HEK293 (cell line): ENCODE measurements around the gene LRP1B.

Source experiments
- CTCF ChIA-PET: fragments of 350-600 bp; formaldehyde crosslinking; extraction: SDS; loops from one replicate; lab custom pipeline; 2021; ENCODE audit warnings: antibody characterized with exemption; lab: Yijun Ruan, JAX
- POLR2A ChIA-PET: fragments of 300-600 bp; formaldehyde crosslinking; extraction: SDS; loops from one replicate; lab custom pipeline; 2020; ENCODE audit warnings: antibody characterized with exemption, inconsistent platforms; lab: Yijun Ruan, JAX
- H3K27ac ChIP-seq: fragments of 200-500 bp; sonication (Bioruptor generic); 2 replicates; pipeline ENCODE4 v1.5.1; 2014; ENCODE audit warnings: low read depth, low read length, control low read depth, inconsistent platforms; ENCODE audit errors: extremely low read depth
- H3K36me3 ChIP-seq, 2 experiments: fragments of 200-500 bp in 1 of 2; sonication (Bioruptor generic) in 1 of 2; 1 replicate in 1 of 2; 2 replicates in 1 of 2; pipeline ENCODE4 v1.5.1; 2014 to 2017; ENCODE audit warnings: inconsistent platforms in 2 of 2, low read length in 2 of 2; ENCODE audit not compliant: control insufficient read depth in 2 of 2, insufficient read depth in 1 of 2
- H3K4me1 ChIP-seq: fragments of 200-500 bp; sonication (Bioruptor generic); 2 replicates; pipeline ENCODE4 v1.5.1; 2014; ENCODE audit warnings: mild to moderate bottlenecking, low read length, inconsistent platforms; ENCODE audit not compliant: control insufficient read depth, insufficient read depth
- H3K4me3 ChIP-seq: 2 replicates; pipeline ENCODE4 v1.5.1; 2011; ENCODE audit warnings: low read depth, mild to moderate bottlenecking, control low read depth, low read length, moderate library complexity
- H3K9me3 ChIP-seq: fragments of 200-500 bp; sonication (Bioruptor generic); 2 replicates; pipeline ENCODE4 v1.5.1; 2014; ENCODE audit warnings: low read depth, low read length, inconsistent platforms; ENCODE audit not compliant: control insufficient read depth, insufficient read depth
- GFI1B ChIP-seq: fragments of 450-650 bp; formaldehyde crosslinking; IDR thresholded peaks from 2 replicates; pipeline ENCODE4 v1.5.1; 2016; ENCODE audit warnings: missing biosample characterization, missing genetic modification characterization
- GLI2 ChIP-seq: fragments of 450-650 bp; formaldehyde crosslinking; IDR thresholded peaks from 2 replicates; pipeline ENCODE4; 2017; ENCODE audit warnings: missing biosample characterization, missing genetic modification characterization, low read depth, borderline replicate concordance
- KLF10 ChIP-seq: fragments of 450-650 bp; IDR thresholded peaks from 2 replicates; pipeline ENCODE4 v1.5.1; 2018; ENCODE audit warnings: missing biosample characterization, mild to moderate bottlenecking, missing genetic modification characterization
- PRDM10 ChIP-seq: fragments of 450-650 bp; formaldehyde crosslinking; IDR thresholded peaks from 2 replicates; pipeline ENCODE4 v1.5.1; 2016; ENCODE audit warnings: missing biosample characterization, missing genetic modification characterization
- PRDM6 ChIP-seq: fragments of 450-650 bp; formaldehyde crosslinking; IDR thresholded peaks from 2 replicates; pipeline ENCODE4 v1.5.1; 2017; ENCODE audit warnings: missing biosample characterization, missing genetic modification characterization
- SETDB1 ChIP-seq: IDR thresholded peaks from one replicate; pipeline ENCODE4 v1.6.1; 2017; ENCODE audit warnings: mild to moderate bottlenecking, low read length, moderate library complexity, mixed read lengths; ENCODE audit not compliant: insufficient read length
- SP2 ChIP-seq: fragments of 450-650 bp; formaldehyde crosslinking; IDR thresholded peaks from 2 replicates; pipeline ENCODE4 v1.5.1; 2016; ENCODE audit warnings: missing biosample characterization, missing genetic modification characterization
- ZFP69B ChIP-seq: fragments of 450-650 bp; formaldehyde crosslinking; IDR thresholded peaks from 2 replicates; pipeline ENCODE4 v1.5.1; 2016; ENCODE audit warnings: missing biosample characterization, missing genetic modification characterization
- ZNF157 ChIP-seq: fragments of 450-650 bp; formaldehyde crosslinking; IDR thresholded peaks from 2 replicates; pipeline ENCODE4 v1.5.1; 2016; ENCODE audit warnings: missing biosample characterization, missing genetic modification characterization
- ZNF362 ChIP-seq: fragments of 450-650 bp; formaldehyde crosslinking; IDR thresholded peaks from 2 replicates; pipeline ENCODE4 v1.5.1; 2016; ENCODE audit warnings: missing biosample characterization, missing genetic modification characterization
- ZNF549 ChIP-seq: fragments of 450-650 bp; IDR thresholded peaks from 2 replicates; pipeline ENCODE4 v1.5.1; 2018; ENCODE audit warnings: missing biosample characterization, missing genetic modification characterization, mild to moderate bottlenecking, inconsistent platforms, moderate library complexity
- ZNF626 ChIP-seq: fragments of 450-650 bp; sonication (Bioruptor Pico); formaldehyde crosslinking; IDR thresholded peaks from 2 replicates; pipeline ENCODE4 v1.5.1; 2018; ENCODE audit warnings: missing biosample characterization, missing genetic modification characterization, inconsistent platforms
- ZSCAN18 ChIP-seq: fragments of 450-650 bp; formaldehyde crosslinking; IDR thresholded peaks from 2 replicates; pipeline ENCODE4 v1.5.1; 2016; ENCODE audit warnings: missing biosample characterization, missing genetic modification characterization

The LRP1B gene

GRCh38 chr2:142040556-142040955, 90.3 kb downstream of the LRP1B start (continued):
- TF ChIP-seq SETDB1 = no peak

GRCh38 chr2:142038826-142039225, 92.0 kb downstream of the LRP1B start:
- TF ChIP-seq SP2 (tag by site-specific recombination) = no peak
- TF ChIP-seq ZFP69B (tag by site-specific recombination) = no peak
- TF ChIP-seq GLI2 (tag by site-specific recombination) = no peak
- TF ChIP-seq ZNF549 (tag by site-specific recombination) = no peak
- no peak for TF ChIP-seq ZNF626
- TF ChIP-seq KLF10 (tag by site-specific recombination) = no peak
- 0 out of 2 replicates have a peak, but pooled peaks have one; percentile 8 for TF ChIP-seq PRDM6 (tag by site-specific recombination)
- no peak for TF ChIP-seq GFI1B (tag by site-specific recombination)
- H3K4me3 ChIP-seq = no peak overlapping the region
- ChIA-PET POLR2A (no interaction called here), CTCF (no interaction called here)
- H3K27ac ChIP-seq = no peak overlapping the region
- H3K36me3 ChIP-seq = no peaks in the 10 kb centered on the region
- no peaks in the 10 kb centered on the region for H3K9me3 ChIP-seq
- H3K4me1 ChIP-seq = peaks cover 6% of the 10 kb centered on the region; the same call in 1 of the 2 replicates

- no peak overlapping the region for H3K4me3 ChIP-seq
- H3K27ac ChIP-seq = no peak overlapping the region
Measured at GRCh38 chr2:142037744-142038143, 93.1 kb downstream of the LRP1B start.

More at GRCh38 chr2:142037744-142038143, 93.1 kb downstream of the LRP1B start:
- ChIA-PET CTCF (interaction anchor here (0.6 to 1.4 kb wide), 3 partner anchors 12 to 1215 kb away, joined by 3 to 4 read pairs (median 3); no protein-coding TSS in a partner anchor), POLR2A (no interaction called here)
- Histone ChIP-seq H3K4me1 (peaks cover 6% of the 10 kb centered on the region; the same call in 1 of the 2 replicates), H3K36me3 (no peaks in the 10 kb centered on the region), H3K9me3 (no peaks in the 10 kb centered on the region)
- no peak for TF ChIP-seq ZNF362 (tag by site-specific recombination)
- no peak for TF ChIP-seq ZNF157 (tag by site-specific recombination)
- no peak for TF ChIP-seq ZSCAN18 (tag by site-specific recombination)
- peak; percentile 67 for TF ChIP-seq PRDM10 (tag by site-specific recombination)
